BLaER1 (cell line): Measurements from ENCODE around the gene ZNF543.
"Not testable (repeated sequence)": the region's sequence is repeated elsewhere in the genome, so short reads cannot be mapped to it uniquely, and the experiment has no call there.

Experiments used
- H3K27ac ChIP-seq: shearing (Covaris generic); formaldehyde crosslinking; 2 replicates; pipeline ENCODE4 v1.8.1; 2022
- H3K27me3 ChIP-seq: shearing (Covaris generic); formaldehyde crosslinking; 2 replicates; pipeline ENCODE4 v1.8.1; 2022
- H3K36me3 ChIP-seq: shearing (Covaris generic); formaldehyde crosslinking; 2 replicates; pipeline ENCODE4 v1.8.1; 2022
- H3K4me1 ChIP-seq: shearing (Covaris generic); formaldehyde crosslinking; 2 replicates; pipeline ENCODE4 v1.8.1; 2022
- H3K4me2 ChIP-seq: shearing (Covaris generic); formaldehyde crosslinking; 2 replicates; pipeline ENCODE4 v1.8.1; 2022
- H3K4me3 ChIP-seq: shearing (Covaris generic); formaldehyde crosslinking; 2 replicates; pipeline ENCODE4 v1.8.1; 2022
- H3K9ac ChIP-seq: shearing (Covaris generic); formaldehyde crosslinking; 2 replicates; pipeline ENCODE4 v1.8.1; 2022
- H3K9me3 ChIP-seq: shearing (Covaris generic); formaldehyde crosslinking; 2 replicates; pipeline ENCODE4 v1.8.1; 2022
- H4K20me1 ChIP-seq: shearing (Covaris generic); formaldehyde crosslinking; 2 replicates; pipeline ENCODE4 v1.8.1; 2022
- Cebpa-rat ChIP-seq: shearing (Covaris generic); IDR thresholded peaks from 2 replicates; pipeline ENCODE4 v1.8.1; 2022

The ZNF543 gene

DNA sequence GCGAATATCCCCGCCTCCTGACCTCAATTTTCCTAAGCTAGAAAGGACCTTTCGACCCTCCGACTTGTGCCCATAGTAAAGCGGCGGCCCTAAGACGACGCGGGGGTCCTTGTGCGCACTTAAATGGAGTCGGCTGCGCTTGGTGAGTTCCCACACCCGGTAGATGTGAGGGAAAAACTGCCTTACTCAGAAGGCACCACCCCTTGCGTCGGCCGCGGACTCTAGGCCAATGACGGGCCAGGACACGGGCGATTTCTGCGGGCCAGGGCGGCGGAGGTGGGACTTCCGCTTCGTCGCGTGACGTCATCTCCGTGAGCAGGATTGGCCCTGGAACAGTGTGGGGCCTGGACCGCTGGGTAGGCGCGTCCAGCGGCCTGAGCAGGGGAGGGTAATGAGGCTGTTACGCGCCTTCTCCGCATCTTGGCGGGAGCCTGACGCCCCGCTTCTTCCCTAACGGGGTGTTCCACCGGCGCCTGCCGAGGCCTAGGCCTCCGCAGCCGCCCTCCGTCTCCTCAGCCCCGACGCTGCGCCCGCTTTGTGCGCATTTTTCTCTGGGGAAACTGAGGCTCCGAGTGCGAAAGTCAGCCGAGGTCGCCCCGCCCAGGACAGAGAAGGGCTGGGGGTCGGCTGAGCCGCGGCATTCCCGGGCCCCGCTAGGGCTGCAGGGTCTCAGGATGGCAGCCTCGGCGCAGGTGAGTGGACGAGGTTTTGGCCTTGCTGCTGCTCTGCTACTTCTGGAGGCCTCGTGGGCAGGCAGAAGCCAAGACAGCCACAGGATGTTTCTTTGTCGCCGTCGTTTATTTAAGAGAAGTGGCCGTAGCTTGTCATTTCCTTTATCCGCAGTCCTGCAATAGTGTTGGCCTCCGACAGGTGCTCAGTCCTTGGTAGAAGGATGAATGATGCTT lies at the start of gene ZNF543:
TSS of gene ZNF543 (plus strand) at position 293 of the 905 bp plus-strand sequence. CDS start at position 675, 382 bp downstream.
- Histone ChIP-seq H3K36me3 (peaks cover 30% of the 10 kb centered on the region), H3K4me1 (peaks cover 28% of the 10 kb centered on the region), H3K27me3 (peaks cover 20% of the 10 kb centered on the region), H3K9me3 (no peaks in the 10 kb centered on the region), H3K4me3 (peak within 1 kb of the TSS; percentile 87), H4K20me1 (peaks cover 50% of the 10 kb centered on the region), H3K9ac (peak within 1 kb of the TSS; percentile 91), H3K4me2 (peak within 1 kb of the TSS; percentile 98), H3K27ac (peak within 1 kb of the TSS; percentile 87)
- TF ChIP-seq Cebpa-rat, result no peak

DNA sequence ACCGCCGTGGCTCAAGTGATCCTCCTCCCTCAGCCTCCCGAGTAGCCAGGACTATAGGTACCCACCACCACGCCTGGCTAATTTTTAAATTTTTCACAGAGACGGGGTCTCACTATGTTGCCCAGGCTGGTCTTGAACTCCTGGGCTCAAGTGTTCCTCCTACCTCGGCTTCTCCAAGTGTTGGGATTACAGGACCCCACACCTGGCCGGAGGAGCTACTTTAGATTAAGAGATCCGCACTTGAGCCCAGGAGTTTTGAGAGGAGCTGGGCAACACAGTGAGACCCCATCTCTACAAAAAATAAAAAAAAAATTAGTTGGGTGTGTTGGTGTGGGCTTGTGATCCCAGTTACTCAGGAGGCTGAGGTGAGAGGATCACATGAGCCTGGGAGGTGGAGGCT lies 49.0 kb upstream of the ZNF543 start:
- no peaks in the 10 kb centered on the region for H3K27me3 ChIP-seq
- H3K4me3 ChIP-seq, result no peak overlapping the region
- H3K4me2 ChIP-seq, result no peak overlapping the region
- TF ChIP-seq Cebpa-rat, result no peak
- no peaks in the 10 kb centered on the region for H4K20me1 ChIP-seq
- H3K36me3 ChIP-seq, result no peaks in the 10 kb centered on the region; the same call in 1 of the 2 replicates
- H3K9me3 ChIP-seq, result no peaks in the 10 kb centered on the region
- H3K4me1 ChIP-seq, result no peaks in the 10 kb centered on the region
- no peak overlapping the region for H3K9ac ChIP-seq
- no peak overlapping the region for H3K27ac ChIP-seq

DNA sequence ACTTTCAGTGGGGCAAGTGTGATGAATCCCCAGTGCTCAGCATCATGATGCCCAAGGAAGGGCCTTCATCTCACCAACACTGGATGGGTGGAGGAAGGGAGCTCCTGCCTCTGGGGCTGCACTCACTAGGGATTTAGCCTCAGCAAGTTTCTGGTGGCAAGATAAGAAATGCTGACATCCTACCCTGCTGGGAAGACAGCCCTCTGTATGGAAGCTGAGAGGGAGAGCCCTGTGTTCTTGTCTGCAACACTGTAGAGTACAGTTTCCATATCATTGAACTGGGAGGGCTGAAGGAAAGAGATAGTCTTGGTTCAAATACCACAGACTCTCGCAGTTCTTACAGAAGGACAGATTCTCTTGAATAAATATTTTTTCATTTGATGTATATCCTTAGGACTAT lies 47.3 kb upstream of the ZNF543 start:
- Histone ChIP-seq H3K4me3 (no peak overlapping the region), H3K4me2 (no peak overlapping the region), H3K4me1 (no peaks in the 10 kb centered on the region), H3K36me3 (no peaks in the 10 kb centered on the region), H3K27ac (no peak overlapping the region), H3K9ac (no peak overlapping the region), H4K20me1 (no peaks in the 10 kb centered on the region), H3K27me3 (no peaks in the 10 kb centered on the region), H3K9me3 (no peaks in the 10 kb centered on the region)
- TF ChIP-seq Cebpa-rat, result no peak

DNA sequence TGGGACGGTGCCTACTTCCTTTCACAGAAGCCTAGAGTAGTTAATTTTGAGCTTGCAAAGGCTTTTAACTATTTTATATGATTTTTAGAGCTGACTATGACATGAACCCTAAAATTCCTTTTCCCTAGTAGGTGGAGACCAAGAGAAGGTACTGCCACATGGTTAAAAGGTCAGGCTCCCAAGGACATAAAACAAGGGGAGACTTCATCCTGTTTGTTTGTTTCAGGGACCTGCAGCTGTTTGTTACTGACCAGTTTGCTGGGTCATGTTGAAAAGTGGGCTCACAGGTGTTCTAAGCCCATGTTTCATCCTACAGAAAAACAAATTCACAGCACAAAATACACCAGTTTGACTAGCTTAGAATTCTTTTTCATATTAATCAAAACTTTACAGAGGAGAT lies 43.8 kb upstream of the ZNF543 start:
- Histone ChIP-seq H3K9ac (no peak overlapping the region), H3K27ac (no peak overlapping the region)
- no peak for TF ChIP-seq Cebpa-rat

DNA sequence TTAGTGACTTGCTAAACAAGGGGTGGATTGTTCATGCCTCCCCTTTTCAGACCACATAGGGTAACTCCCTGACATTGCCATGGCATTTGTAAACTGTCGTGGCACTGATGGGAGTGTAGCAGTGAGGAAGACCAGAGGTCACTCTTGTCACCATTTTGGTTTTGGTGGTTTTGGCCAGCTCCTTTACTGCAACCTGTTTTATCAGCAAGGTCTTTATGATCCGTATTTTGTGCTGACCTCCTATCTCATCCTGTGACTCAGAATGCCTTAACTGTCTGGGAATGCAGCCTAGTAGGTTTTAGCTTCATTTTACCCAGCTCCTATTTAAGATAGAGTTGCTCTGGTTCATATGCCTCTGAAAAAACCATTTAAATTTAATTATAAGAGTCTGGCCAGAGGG lies 41.8 kb upstream of the ZNF543 start:
- H3K27me3 ChIP-seq, H3K9ac ChIP-seq, H3K9me3 ChIP-seq, H3K4me3 ChIP-seq, H3K27ac ChIP-seq: not testable (repeated sequence)
- Histone ChIP-seq H4K20me1 (peaks cover 30% of the 10 kb centered on the region), H3K4me2 (peak overlapping the region; percentile 78; the same call in 1 of the 2 replicates), H3K4me1 (peaks cover 25% of the 10 kb centered on the region), H3K36me3 (peaks cover 19% of the 10 kb centered on the region)

More for the DNA sequence above, 43.8 kb upstream of the ZNF543 start:
- Histone ChIP-seq H3K4me3 (no peak overlapping the region), H3K4me2 (no peak overlapping the region), H4K20me1 (peaks cover 9% of the 10 kb centered on the region), H3K36me3 (no peaks in the 10 kb centered on the region), H3K9me3 (no peaks in the 10 kb centered on the region), H3K4me1 (peaks cover 11% of the 10 kb centered on the region), H3K27me3 (no peaks in the 10 kb centered on the region)

DNA sequence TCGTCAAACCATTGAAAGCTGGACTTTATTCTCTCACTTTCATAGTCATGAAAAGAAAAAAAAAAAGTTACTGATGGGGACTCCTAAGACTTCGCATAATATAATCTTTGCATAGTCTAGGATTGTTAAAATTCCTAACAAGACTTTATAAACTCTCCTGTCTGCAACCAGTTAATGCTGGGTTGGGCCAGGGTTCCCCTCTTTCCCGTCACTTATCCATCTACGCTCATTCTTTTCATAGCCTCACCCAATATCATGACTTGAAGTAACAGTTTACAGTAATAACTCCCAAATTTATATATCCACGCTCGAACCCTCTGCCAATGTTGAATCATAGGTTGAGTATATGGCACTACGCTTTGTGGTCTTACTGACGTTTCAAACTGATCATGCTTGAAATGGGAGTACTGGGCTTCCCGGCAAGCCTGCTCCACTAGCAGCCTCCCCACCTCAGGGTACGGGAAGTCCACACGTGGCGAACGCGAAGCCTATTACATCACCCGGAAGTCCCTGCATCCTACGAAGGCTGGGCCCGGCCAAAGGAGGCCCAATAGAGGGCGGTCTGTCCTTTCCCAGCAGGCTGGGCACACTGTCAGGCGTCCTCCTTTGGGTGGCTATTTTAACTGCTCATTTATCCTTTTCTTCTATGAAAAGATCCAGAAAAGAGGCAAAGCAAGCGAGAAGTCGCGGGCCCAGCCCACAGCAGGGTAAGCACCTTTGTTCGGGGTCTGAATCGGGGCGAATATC lies 40.7 kb upstream of the ZNF543 start:
- peak overlapping the region; percentile 96 for H3K4me3 ChIP-seq
- H4K20me1 ChIP-seq, result peaks cover 41% of the 10 kb centered on the region
- peak overlapping the region; percentile 78 for H3K4me2 ChIP-seq
- peaks cover 30% of the 10 kb centered on the region for H3K36me3 ChIP-seq
- peaks cover 25% of the 10 kb centered on the region for H3K4me1 ChIP-seq
- no peaks in the 10 kb centered on the region for H3K9me3 ChIP-seq
- peak; percentile 72 for TF ChIP-seq Cebpa-rat
- peak overlapping the region; percentile 99 for H3K9ac ChIP-seq
- no peaks in the 10 kb centered on the region for H3K27me3 ChIP-seq
- peak overlapping the region; percentile 95 for H3K27ac ChIP-seq

DNA sequence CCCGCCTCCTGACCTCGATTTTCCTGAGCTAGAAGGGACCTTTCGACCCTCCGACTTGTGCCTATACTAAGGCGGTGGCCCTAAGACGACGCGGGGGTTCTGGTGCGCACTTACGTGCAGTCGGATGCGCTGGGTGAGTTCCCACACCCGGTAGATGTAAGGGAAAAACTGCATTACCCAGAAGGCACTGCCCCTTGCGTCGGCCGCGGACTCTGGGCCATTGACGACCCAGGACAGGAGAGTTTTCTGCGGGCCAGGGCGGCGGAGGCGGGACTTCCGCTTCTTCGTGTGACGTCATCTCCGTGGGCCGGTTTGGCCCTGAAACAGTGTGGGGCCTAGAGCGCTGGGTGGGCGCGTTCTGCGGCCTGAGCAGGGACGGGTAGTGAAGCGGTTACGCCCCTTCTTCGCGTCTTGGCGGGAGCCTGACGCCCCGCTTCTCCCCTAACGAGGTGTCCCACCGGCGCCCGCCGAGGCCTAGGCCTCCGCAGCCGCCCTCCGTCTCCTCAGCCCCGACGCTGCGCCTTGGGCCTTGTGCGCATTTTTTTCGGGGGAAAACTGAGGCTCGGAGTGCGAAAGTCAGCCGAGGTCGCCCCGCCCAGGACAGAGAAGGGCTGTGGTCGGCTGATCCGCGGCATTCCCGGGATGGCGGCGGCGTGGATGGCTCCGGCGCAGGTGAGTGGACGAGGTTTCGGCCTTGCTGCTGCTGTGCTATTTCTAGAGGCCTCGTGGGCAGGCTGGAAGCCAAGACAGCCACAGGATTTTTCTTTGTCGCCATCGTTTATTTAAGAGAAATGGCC lies 39.9 kb upstream of the ZNF543 start, which contains the start of gene ZNF460:
TSS of gene ZNF460 (plus strand) at position 321 of the 797 bp plus-strand sequence. CDS start at position 643, 322 bp downstream.
- H3K4me1 ChIP-seq, result peaks cover 25% of the 10 kb centered on the region
- H3K27ac ChIP-seq, result peak within 1 kb of the TSS; percentile 95
- peaks cover 38% of the 10 kb centered on the region for H3K36me3 ChIP-seq
- no peaks in the 10 kb centered on the region for H3K27me3 ChIP-seq
- H3K4me3 ChIP-seq, result peak within 1 kb of the TSS; percentile 96
- H4K20me1 ChIP-seq, result peaks cover 49% of the 10 kb centered on the region
- peak within 1 kb of the TSS; percentile 91 for H3K4me2 ChIP-seq
- H3K9ac ChIP-seq, result peak within 1 kb of the TSS; percentile 99
- no peak for TF ChIP-seq Cebpa-rat
- no peaks in the 10 kb centered on the region for H3K9me3 ChIP-seq

DNA sequence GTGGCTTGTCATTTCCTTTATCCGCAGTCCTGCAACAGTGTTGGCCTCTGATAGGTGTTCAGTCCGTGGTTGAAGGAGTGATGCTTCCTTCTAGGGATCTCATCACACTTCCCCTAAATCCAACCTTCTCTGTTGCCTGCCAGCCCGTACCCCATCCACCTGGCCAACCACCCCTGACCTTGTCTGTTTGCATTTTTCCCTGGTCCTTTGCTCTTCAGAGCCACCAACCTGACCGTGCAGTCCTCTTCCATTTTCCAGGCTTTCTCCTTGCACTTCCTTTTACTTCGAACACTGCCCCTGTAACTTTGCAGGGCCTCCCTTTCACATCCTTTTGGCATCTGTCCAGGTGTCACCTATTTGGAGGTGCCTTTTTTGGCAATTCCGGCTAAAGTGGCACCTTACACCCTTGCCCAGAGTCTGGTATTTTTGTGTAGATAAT lies 39.3 kb upstream of the ZNF543 start:
- TF ChIP-seq Cebpa-rat, result no peak
- peak overlapping the region; percentile 96 for H3K4me3 ChIP-seq
- H3K27ac ChIP-seq, result peak overlapping the region; percentile 95
- peak overlapping the region; percentile 91 for H3K4me2 ChIP-seq
- peaks cover 55% of the 10 kb centered on the region for H4K20me1 ChIP-seq
- H3K36me3 ChIP-seq, result peaks cover 44% of the 10 kb centered on the region
- no peaks in the 10 kb centered on the region for H3K9me3 ChIP-seq
- no peaks in the 10 kb centered on the region for H3K27me3 ChIP-seq
- peak overlapping the region; percentile 99 for H3K9ac ChIP-seq
- H3K4me1 ChIP-seq, result peaks cover 25% of the 10 kb centered on the region

DNA sequence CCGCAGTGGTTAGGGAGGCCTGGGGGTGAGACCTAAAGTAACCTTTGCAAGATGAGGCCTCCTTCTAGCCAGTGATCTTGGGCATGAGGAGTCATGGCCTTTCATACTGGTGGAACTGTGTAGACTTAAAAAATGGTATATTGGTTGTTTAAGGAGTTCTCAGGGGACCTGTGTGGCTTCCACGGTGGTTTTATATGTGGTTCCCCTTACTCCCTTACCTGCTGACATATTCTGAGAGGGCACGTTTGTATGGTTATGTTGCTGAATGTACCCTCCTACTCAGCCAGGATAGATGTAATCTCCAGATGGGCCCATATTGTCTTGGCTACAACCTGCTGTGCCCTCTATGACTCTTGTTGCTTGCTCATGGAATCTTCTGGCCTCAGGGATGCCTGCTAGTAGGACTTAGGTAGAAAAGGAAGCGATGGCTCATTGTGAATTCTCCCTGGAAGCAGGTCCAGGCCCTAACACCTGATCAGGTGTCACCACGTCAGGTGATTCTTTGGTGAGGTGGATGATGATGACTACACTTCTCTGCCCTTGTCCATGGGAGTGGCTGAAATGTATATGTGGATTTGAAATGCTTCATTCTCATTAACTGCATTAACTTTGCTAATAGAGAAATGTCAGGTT lies 38.1 kb upstream of the ZNF543 start:
- Histone ChIP-seq H3K27me3 (no peaks in the 10 kb centered on the region), H3K4me1 (peaks cover 25% of the 10 kb centered on the region), H3K9me3 (no peaks in the 10 kb centered on the region), H3K27ac (no peak overlapping the region), H3K4me3 (peak overlapping the region; percentile 96), H3K4me2 (peak overlapping the region; percentile 91), H4K20me1 (peaks cover 66% of the 10 kb centered on the region), H3K9ac (peak overlapping the region; percentile 38; the same call in 1 of the 2 replicates), H3K36me3 (peaks cover 55% of the 10 kb centered on the region)
- no peak for TF ChIP-seq Cebpa-rat
